ENCODE results near the gene NRCAM.

The NRCAM gene

GRCh38 chr7:108144931-108145330 lies 311.3 kb downstream of the NRCAM start (continued):
- TF ChIP-seq PATZ1 (tag by site-specific recombination; IDR thresholded peaks at IDR 0.05) (no peak), ZNF785 (tag by site-specific recombination; IDR thresholded peaks at IDR 0.05) (no peak), ZBTB44 (tag by site-specific recombination; IDR thresholded peaks at IDR 0.05) (no peak), ZNF223 (tag by site-specific recombination; IDR thresholded peaks at IDR 0.05) (no peak), ZNF449 (tag by site-specific recombination; IDR thresholded peaks at IDR 0.05) (no peak), ZNF366 (tag by site-specific recombination; conservative IDR thresholded peaks at IDR 0.05) (no peak), KLF17 (tag by site-specific recombination; IDR thresholded peaks at IDR 0.05) (no peak)

GRCh38 chr7:108143658-108144420 lies 312.4 kb downstream of the NRCAM start:
- CTCF ChIA-PET: interaction anchor here (0.7 to 1.5 kb wide), 2 partner anchors 35 to 45 kb away, joined by 3 to 4 read pairs; no protein-coding TSS in a partner anchor
- no peak overlapping the region for H3K4me3 ChIP-seq (ENCODE audit: low read depth, low read length)

GRCh38 chr7:108142675-108143259 lies 313.5 kb downstream of the NRCAM start:
- H3K4me1 ChIP-seq (ENCODE audit: control insufficient read depth, insufficient read depth, low read length): no peaks in the 10 kb centered on the region
- no peak overlapping the region for H3K27ac ChIP-seq (ENCODE audit: extremely low read depth, low read depth, low read length)
- ChIA-PET POLR2A (no interaction called here), CTCF (interaction anchor here (0.6 to 0.7 kb wide), 3 partner anchors 30 to 69 kb away, joined by 3 to 4 read pairs (median 4); no protein-coding TSS in a partner anchor)
- no peaks in the 10 kb centered on the region for H3K36me3 ChIP-seq (ENCODE audit: control insufficient read depth in 2 of 2, insufficient read depth in 1 of 2, low read length in 2 of 2)
- no peaks in the 10 kb centered on the region for H3K9me3 ChIP-seq (ENCODE audit: control insufficient read depth, insufficient read depth, low read depth, low read length)
- no peak overlapping the region for H3K4me3 ChIP-seq (ENCODE audit: low read depth, low read length)
- TF ChIP-seq ZNF76 (tag by site-specific recombination; IDR thresholded peaks at IDR 0.05; ENCODE audit: borderline replicate concordance, low read depth) (no peak), ZBTB8A (tag by site-specific recombination; IDR thresholded peaks at IDR 0.05) (no peak), ZNF473 (tag by site-specific recombination; IDR thresholded peaks at IDR 0.05) (no peak)

More at GRCh38 chr7:108143658-108144420, 312.4 kb downstream of the NRCAM start:
- Histone ChIP-seq H3K27ac (ENCODE audit: extremely low read depth, low read depth, low read length) (no peak overlapping the region), H3K4me1 (ENCODE audit: control insufficient read depth, insufficient read depth, low read length) (no peaks in the 10 kb centered on the region), H3K9me3 (ENCODE audit: control insufficient read depth, insufficient read depth, low read depth, low read length) (no peaks in the 10 kb centered on the region), H3K36me3 (ENCODE audit: control insufficient read depth in 2 of 2, insufficient read depth in 1 of 2, low read length in 2 of 2) (no peaks in the 10 kb centered on the region)
- POLR2A ChIA-PET: no interaction called here
- TF ChIP-seq ZNF514 (tag by site-specific recombination; IDR thresholded peaks at IDR 0.05) (no peak), PRDM1 (tag by site-specific recombination; IDR thresholded peaks at IDR 0.05) (peak; percentile 69)
